Brain microvascular endothelial cell (primary cell): ENCODE results near the gene RAB3C.

Experiments used
- DNase-seq: peaks from one replicate; pipeline ENCODE4 v3.0.0-alpha.2; 2020
- H3K27ac ChIP-seq: fragments of 250-450 bp; sonication (Bioruptor Pico); 2 replicates; pipeline ENCODE4 v1.5.1; 2020; ENCODE audit warnings: mild to moderate bottlenecking, moderate library complexity
- H3K27me3 ChIP-seq: fragments of 250-450 bp; sonication (Bioruptor Pico); replicated peaks from 2 replicates; pipeline ENCODE4 v1.5.1; 2020; ENCODE audit warnings: mild to moderate bottlenecking
- H3K36me3 ChIP-seq: fragments of 250-450 bp; sonication (Bioruptor Pico); replicated peaks from 2 replicates; pipeline ENCODE4 v1.5.1; 2020; ENCODE audit warnings: mild to moderate bottlenecking
- H3K4me3 ChIP-seq: 2 replicates; pipeline ENCODE4 v1.5.1; 2011; ENCODE audit warnings: low read depth, mild to moderate bottlenecking, control low read depth, low read length, moderate library complexity
- CTCF ChIP-seq: IDR thresholded peaks from 2 replicates; pipeline ENCODE4 v1.5.1; 2011; ENCODE audit warnings: low read depth, mild to moderate bottlenecking, moderate library complexity, low read length, control low read depth, inconsistent platforms; ENCODE audit errors: missing control alignments
- in situ Hi-C: cut with HindIII; loops from 2 replicates; pipeline ENCODE4 v1.10.0; 2017; ENCODE audit warnings: low sequenced_read_pairs, low pct_ligation_motif_present

Gene RAB3C

DNA sequence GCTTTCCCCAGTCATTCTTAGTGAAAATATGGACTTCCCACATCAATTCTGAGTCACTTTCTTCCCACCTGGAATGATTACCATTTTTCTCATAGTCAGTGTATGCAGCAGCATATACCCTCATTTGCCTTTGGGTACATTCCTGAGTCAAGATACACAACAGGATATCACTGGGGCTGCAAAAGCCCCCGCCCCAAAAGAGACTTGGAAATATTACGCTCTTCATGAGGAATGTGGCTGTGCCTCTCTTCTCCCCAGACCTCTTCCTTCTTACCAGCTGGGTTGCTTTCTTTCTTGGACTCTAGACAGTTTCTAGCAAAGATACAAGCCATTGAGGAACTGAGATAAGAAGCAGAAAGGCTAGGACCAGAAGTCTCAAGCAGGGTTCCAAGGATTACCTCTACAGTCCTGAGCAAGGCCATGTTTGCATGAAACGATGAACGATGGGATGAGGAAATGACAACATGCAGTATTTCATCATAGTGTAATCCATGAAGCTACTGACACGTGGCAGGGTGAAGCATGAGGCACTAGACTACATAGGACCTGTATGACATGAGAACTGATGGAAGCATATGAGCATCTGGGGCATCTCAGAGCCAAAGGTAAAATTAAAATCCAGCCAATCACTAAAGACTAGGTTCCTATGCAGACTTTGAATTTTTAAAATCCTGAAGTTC lies 218.1 kb downstream of the RAB3C start:
- Histone ChIP-seq H3K27me3 (no peaks in the 10 kb centered on the region), H3K4me3 (no peak overlapping the region), H3K27ac (no peak overlapping the region), H3K36me3 (no peaks in the 10 kb centered on the region)
- no peak for TF ChIP-seq CTCF
- DNase-seq: no peak
- in situ Hi-C loops: no loop called here

GRCh38 chr5:58803056-58803455 lies 220.2 kb downstream of the RAB3C start:
- in situ Hi-C loops: no loop called here
- TF ChIP-seq CTCF: no peak

GRCh38 chr5:58804291-58804690 lies 221.4 kb downstream of the RAB3C start:
- TF ChIP-seq CTCF: no peak
- Histone ChIP-seq H3K36me3 (no peaks in the 10 kb centered on the region), H3K4me3 (no peak overlapping the region), H3K27ac (no peak overlapping the region), H3K27me3 (no peaks in the 10 kb centered on the region)
- in situ Hi-C loops: no loop called here
- DNase-seq: no peak

More at GRCh38 chr5:58803056-58803455, 220.2 kb downstream of the RAB3C start:
- no peak for DNase-seq
- Histone ChIP-seq H3K36me3 (no peaks in the 10 kb centered on the region), H3K27me3 (no peaks in the 10 kb centered on the region), H3K27ac (no peak overlapping the region), H3K4me3 (no peak overlapping the region)

- Histone ChIP-seq H3K4me3 (no peak overlapping the region), H3K27ac (no peak overlapping the region), H3K36me3 (no peaks in the 10 kb centered on the region), H3K27me3 (no peaks in the 10 kb centered on the region)
- DNase-seq: no peak
- in situ Hi-C loops: no loop called here
- TF ChIP-seq CTCF: no peak
Observed at GRCh38 chr5:58810086-58810485, 227.2 kb downstream of the RAB3C start.

- no peaks in the 10 kb centered on the region for H3K27me3 ChIP-seq
- no peak for TF ChIP-seq CTCF
- no peak for DNase-seq
- no peaks in the 10 kb centered on the region for H3K36me3 ChIP-seq
- H3K27ac ChIP-seq: no peak overlapping the region
- H3K4me3 ChIP-seq: no peak overlapping the region
- in situ Hi-C loops: no loop called here
Observed at GRCh38 chr5:58813855-58814254, 231.0 kb downstream of the RAB3C start.

DNA sequence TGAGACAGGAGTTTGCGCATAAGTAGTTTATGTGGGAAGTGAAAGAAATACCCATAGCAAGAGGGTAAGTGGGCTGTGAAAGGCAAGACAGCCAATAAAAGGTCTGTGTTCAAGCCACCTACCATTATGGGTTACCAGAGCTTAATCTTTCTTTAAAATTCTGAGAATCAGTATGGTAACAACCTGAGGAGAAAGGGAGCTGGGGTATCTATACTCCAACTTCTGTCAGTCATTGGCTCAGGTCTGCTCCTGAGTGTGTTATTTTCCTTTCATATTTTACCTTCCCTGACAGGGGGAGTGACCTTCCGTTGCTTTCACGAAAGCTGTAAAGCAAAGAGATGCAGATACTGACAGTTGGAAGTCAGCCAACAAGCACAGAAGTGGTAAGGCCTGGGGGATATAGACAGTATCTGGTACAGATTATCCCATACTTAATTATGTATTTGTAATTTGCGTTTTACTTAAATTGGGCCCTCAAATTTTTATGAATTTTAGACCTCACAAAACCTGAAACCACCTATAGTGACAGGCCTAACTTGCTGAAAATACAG lies 233.4 kb downstream of the RAB3C start:
- no peaks in the 10 kb centered on the region for H3K27me3 ChIP-seq
- no peak for TF ChIP-seq CTCF
- no peak overlapping the region for H3K27ac ChIP-seq
- in situ Hi-C loops: no loop called here
- no peaks in the 10 kb centered on the region for H3K36me3 ChIP-seq
- no peak overlapping the region for H3K4me3 ChIP-seq
- no peak for DNase-seq
